SJSA1 (cell line): Measurements from ENCODE around the gene PHACTR1. TPM values are rescaled to one million over a fixed set of nuclear protein-coding genes. Genes with fewer than 3 reads are reported as not detected.

ENCODE experiments used
- DNase-seq, 2 experiments: peaks; one replicate each; pipeline ENCODE4 v3.0.0-alpha.2; 2015 to 2020; ENCODE audit warnings: low spot score in 2 of 2, low read depth in 1 of 2
- H3K27ac ChIP-seq: fragments of 250-450 bp; sonication (Bioruptor Pico); 2 replicates; pipeline ENCODE4 v1.5.1; 2020; ENCODE audit warnings: mild to moderate bottlenecking, moderate library complexity
- H3K27me3 ChIP-seq: fragments of 250-450 bp; sonication (Bioruptor Pico); replicated peaks from 2 replicates; pipeline ENCODE4 v1.5.1; 2020; ENCODE audit warnings: mild to moderate bottlenecking, moderate library complexity
- H3K36me3 ChIP-seq: fragments of 250-450 bp; sonication (Bioruptor Pico); 2 replicates; pipeline ENCODE4 v1.5.1; 2020; ENCODE audit warnings: mild to moderate bottlenecking
- H3K4me1 ChIP-seq: fragments of 250-450 bp; sonication (Bioruptor Pico); replicated peaks from 2 replicates; pipeline ENCODE4 v1.6.1; 2021; ENCODE audit warnings: mild to moderate bottlenecking
- H3K4me3 ChIP-seq: fragments of 250-450 bp; sonication (Bioruptor Pico); 2 replicates; pipeline ENCODE4 v1.5.1; 2020; ENCODE audit warnings: mild to moderate bottlenecking
- H3K9me3 ChIP-seq: fragments of 250-450 bp; sonication (Bioruptor Pico); replicated peaks from 2 replicates; pipeline ENCODE4 v1.5.1; 2020; ENCODE audit warnings: mild to moderate bottlenecking
- total RNA-seq: library from RNA; depleted of rRNA; stranded (reverse); fragments of >200 nt; shearing (Covaris generic); gene quantifications from 2 replicates; pipeline ENCODE4 v1.2.3, GENCODE V29; 2014

Gene PHACTR1
- total RNA-seq, 1 experiment from 2014 or later, result 0.37 TPM

DNA sequence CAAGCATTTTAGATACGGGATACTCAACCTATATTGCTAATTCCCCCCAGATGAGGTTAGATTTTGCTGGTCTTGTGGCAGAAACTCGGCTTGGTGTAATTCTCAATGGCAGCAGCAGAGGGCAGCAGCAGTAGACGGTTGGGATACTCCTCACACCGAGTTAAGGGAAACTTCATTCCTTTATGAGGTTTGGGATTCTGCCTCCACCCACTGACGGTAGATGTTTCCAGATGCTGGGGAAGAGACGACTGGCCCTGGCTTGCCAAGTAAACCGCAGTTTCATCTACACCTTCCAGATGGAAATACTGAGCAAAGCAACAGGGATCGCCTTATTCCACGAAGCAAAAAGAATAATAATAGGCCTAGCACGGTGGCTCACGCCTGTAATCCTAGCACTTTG is 620.0 kb downstream of the PHACTR1 start:
- Histone ChIP-seq H3K36me3 (no peaks in the 10 kb centered on the region), H3K27me3 (no peaks in the 10 kb centered on the region), H3K4me1 (peaks cover 9% of the 10 kb centered on the region), H3K4me3 (no peak overlapping the region), H3K27ac (no peak overlapping the region), H3K9me3 (no peaks in the 10 kb centered on the region)
- DNase-seq, result peak; percentile 73 to 75

GRCh38 chr6:13338038-13338437 is 621.5 kb downstream of the PHACTR1 start:
- Histone ChIP-seq H3K27me3 (no peaks in the 10 kb centered on the region), H3K36me3 (no peaks in the 10 kb centered on the region), H3K4me3 (no peak overlapping the region), H3K27ac (no peak overlapping the region), H3K9me3 (no peaks in the 10 kb centered on the region), H3K4me1 (peaks cover 9% of the 10 kb centered on the region)
- DNase-seq, result no peak
